SHP77 (cell line): ENCODE results near the gene DMBT1.

Source experiments
- DNase-seq, 2 experiments: peaks; one replicate each; lab custom pipeline; 2025; lab: John Stamatoyannopoulos, UW

Gene DMBT1

DNA sequence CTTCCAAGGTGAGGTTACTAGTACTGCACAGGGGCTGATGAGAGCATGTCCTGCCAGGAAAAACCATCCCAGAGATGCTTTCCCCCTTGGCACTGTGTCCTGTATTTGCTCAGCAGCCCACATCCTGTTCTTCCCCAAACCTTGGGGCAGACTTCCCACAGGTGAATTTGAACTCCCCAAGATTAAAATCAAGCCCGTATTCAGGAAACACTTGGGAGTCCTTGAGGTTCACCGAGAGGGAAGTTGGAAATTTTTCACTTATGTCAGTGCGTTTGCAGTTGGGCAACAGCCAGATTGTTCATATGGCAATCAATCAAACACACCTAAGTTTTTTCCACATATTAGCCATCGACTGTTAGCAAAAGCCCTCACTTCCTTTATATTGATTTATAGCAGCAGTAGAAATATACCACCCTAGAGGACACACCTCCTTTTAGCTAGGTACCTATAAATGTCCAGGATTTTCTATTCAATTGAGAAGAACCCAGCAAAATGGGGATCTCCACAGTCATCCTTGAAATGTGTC lies at the start of gene DMBT1:
Gene DMBT1 (plus strand): TSS at position 476 of the 526 bp plus-strand sequence. CDS start 17 bp downstream, at position 493.
- no peak for DNase-seq

DNA sequence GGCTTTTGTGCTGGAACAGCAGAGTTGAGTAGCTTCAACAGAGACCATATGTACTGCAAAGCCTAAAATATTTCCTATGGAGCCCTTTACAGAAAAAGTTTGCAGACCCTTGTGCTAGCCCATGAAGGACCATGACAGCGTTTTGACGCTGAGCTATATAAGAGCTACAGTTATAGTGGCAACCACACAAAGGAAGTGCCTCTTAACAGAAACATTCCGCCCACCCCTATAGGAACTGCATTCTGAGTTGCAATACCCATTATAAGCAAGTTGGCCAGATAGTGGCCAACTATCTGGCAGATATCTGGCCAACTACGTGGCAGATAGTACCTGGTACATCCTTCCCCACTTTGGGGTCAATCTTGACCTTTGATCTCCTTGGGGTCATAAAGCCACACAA lies 47.5 kb upstream of the DMBT1 start:
- DNase-seq: no peak

DNA sequence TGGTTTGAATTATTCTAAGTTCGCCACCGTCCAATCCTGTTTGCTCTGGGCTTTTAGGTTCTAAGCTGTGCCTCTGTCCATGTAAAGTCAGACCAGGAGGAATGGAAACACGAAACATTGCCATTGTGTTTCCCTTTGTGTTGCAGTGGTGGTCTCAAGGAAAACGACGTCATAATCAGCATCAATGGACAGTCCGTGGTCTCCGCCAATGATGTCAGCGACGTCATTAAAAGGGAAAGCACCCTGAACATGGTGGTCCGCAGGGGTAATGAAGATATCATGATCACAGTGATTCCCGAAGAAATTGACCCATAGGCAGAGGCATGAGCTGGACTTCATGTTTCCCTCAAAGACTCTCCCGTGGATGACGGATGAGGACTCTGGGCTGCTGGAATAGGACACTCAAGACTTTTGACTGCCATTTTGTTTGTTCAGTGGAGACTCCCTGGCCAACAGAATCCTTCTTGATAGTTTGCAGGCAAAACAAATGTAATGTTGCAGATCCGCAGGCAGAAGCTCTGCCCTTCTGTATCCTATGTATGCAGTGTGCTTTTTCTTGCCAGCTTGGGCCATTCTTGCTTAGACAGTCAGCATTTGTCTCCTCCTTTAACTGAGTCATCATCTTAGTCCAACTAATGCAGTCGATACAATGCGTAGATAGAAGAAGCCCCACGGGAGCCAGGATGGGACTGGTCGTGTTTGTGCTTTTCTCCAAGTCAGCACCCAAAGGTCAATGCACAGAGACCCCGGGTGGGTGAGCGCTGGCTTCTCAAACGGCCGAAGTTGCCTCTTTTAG lies 46.3 kb upstream of the DMBT1 start:
- no peak for DNase-seq

DNA sequence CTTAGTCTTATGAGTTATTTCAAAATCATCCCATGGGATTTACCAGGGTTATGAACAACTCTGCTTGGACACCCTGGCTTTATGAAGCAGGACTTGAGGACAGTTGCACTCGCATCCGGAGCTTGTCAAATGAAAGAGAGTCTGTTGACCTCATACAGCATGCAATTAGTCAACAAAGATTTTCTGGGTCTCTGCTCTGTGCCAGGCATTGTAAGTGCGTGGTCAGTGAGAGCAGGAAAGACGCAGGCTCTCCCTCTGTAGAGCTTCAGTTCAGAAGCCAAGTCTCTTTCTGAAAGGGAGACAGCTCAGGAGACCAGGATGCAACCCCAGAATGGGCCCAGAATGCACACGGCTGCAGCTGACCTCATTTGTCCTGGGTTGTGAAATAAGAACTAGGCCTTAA lies 45.5 kb upstream of the DMBT1 start:
- DNase-seq: no peak

DNA sequence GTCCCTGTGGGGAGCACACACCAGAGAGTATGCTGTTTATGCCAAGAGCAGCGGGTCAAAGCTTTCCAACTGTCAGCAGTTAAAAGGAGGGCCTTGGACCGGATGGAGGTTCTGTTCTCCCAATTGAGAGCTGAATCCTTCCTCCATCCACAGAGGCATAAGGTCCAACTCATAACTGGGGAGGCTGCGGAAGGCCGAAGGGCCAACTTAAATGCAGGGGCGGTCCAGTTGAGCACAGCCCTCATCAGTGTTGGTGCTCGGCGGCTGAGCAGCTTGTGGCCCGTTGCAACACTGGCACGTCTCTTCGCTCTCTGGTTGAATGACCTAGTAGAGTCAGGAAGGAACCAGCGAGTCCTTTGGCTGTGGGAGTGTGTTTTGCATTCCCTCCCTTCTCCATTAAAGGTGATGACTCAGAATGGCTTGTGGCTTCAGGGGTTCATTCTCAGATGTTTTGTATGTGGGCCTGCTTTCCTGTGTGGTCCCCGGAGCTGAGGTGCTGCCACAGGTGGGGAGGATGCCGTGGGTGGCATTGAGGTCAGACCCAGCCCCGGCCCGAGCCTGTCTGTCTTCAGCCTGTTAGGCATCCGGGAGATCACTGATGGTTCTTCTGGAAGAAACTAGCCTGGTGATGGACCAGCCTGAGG lies 44.8 kb upstream of the DMBT1 start:
- DNase-seq: no peak

DNA sequence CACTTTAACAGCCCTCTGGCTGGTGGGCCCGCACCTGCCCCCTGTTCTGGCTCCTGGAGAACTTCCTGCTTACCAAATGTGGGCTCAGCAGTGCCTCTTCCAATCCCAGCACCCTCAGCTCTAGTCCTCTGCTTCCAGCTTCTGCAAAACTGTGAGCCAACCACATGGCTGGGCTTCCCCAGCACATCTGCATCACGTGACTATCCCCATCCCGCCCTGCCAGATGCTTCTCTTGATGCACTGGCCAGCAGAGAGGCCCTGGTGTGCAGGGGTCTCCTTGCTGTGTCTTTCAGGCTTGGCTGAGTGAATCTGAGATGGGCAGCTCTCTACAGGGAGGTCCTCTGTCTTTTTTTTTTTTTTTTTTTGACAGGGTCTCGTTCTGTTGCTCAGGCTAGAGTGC lies 43.8 kb upstream of the DMBT1 start:
- DNase-seq: no peak

DNA sequence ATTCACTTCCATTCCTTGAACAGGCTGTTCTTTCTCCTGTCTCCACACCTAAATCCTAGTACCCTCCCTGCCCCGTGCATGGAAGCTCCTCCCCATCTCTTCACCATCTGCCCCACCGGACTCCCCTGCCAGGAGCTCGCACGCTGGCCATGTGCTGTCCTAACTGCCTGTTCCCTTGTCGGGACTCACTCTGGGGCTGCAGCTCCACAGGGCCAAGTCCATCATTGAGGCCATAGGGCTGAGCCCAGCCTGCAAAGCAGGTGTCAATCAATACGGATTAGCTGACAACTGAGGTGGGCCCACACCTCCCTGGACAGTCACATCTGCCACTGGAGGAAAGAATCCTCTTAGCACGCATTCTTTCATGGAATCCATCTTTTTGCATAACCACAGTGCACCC lies 41.4 kb upstream of the DMBT1 start:
- no peak for DNase-seq

DNA sequence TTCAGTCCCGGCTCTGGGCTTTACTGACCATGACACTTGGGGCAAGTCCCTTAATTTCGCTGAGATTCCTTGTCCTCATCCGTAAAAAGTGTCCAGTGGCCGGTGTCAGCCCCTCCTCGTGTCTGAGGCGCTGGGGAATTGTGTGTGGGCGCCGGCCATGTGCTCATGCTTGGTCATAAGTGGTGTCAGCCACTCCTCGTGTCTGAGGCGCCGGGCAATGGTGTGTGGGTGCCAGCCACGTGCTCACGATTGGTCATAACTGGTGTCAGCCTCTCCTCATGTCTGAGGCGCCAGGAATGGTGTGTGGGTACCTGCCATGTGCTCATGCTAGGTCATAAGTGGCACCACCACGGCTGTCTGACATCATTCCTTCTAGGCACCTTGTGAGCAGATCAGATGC lies 40.7 kb upstream of the DMBT1 start:
- DNase-seq: no peak

DNA sequence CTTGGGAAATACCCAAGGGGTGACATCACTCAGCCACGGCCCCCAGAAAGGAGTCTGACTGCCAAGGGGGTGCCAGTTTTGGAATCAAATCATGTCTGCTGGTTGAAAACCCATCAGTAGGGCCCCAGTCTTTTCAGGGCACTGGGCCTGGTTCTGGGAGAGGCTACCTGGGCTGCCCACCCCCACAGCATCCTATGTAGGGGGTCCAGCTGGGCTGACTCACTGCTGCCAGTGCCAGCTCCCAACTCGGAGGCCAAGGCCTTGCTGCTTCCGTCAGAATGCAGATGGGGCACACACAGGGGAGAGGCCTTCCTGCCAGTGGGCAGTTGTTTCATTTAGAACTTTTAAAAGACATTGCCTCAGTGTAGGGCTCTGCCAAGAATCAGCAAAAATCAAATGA lies 39.5 kb upstream of the DMBT1 start:
- DNase-seq: no peak

DNA sequence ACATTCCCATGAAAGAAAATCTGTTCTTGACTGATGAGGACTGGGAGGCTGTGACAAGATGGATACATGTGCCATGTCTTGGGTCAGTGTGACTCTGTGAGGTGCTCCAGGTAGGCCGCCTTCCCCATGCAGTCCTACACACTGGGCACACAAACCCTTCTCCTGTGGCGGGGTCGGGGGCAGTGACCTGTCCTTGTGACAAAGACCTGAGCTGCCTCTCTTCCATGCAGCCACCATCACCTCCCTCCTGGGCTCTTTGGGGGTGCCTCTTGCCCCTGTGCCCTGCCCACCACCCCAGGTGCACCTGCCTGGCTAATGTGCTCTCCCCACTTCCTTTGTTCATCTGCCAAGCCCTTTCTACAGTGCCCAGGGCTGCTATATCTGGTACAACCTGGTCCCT lies 35.7 kb upstream of the DMBT1 start:
- DNase-seq: no peak

DNA sequence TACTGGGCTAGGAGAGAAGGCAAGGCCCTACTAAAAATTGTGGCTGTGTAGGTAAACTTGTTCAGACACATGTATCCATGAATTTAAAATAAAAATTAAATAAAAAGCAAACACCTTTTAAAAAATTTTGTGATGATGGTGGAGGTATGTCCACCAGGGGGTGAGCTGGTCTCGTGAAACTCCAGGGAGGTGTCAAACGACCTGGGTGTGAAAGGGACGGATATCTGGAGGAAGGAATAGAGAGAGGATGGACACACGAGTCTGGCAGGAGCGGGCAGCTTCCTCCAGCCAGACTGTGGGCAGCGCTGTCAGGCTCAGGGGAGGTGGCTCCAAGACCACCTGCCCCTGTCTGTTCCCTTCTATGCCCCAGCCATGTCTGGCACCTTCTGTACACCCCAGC lies 34.8 kb upstream of the DMBT1 start:
- peak in 1 of 2 experiments; percentile 9 for DNase-seq

DNA sequence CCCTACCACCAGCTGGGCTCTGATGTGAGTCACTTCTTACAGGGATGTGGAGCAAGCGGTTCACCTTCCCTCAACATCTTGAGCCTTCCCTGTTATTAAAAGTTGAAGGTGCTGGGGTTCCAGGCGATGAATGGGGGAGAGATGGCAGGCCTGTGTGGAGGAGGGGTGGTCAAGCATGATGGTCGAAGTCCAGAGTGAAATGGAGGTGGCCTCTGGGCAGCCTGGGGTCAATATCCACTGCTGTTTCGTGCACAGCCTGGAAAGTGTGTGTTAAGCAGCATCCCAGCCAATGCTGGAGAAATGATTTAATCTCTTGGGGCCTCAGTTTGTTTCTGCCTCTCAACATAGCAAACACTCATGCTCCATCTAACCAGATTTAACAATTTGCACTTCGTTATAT lies 33.7 kb upstream of the DMBT1 start:
- no peak for DNase-seq

DNA sequence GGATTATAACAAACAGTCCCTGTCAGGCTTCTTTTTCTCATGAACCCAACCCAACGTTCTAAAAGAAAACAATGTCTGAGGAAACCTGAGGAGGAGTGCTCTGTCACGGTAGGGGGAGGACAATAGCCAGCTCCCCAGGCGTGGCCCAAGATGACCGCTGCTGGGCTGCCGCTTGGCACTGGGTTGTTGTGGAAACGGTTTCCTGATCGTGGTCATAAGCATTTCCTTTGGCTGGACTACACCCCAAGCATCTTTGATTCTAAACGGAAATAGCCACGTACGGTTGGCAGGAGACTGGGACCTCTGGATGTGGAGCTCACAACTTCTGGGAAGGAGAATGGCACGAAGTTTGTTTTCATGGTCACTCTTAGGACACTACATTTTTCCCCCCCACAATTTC lies 30.4 kb upstream of the DMBT1 start:
- no peak for DNase-seq

DNA sequence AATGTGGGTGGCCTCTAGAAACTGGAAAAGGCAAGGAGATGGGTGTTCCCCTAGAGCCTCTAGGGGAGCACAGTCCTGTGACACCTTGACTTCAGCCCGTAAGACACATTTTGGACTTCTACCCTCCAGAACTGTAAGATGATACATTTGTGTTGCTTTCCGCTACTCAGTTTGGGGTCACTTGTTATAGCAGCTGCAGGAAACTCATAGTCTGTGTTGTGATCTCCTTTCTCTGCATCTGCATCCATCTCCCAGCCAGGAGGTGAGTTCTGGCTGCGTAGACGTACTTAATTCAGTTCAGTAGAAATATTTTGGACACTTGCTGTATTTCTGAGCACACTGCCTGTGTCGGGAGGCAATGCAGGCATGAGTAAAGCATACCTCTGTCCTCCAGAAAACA lies 29.3 kb upstream of the DMBT1 start:
- DNase-seq: no peak

DNA sequence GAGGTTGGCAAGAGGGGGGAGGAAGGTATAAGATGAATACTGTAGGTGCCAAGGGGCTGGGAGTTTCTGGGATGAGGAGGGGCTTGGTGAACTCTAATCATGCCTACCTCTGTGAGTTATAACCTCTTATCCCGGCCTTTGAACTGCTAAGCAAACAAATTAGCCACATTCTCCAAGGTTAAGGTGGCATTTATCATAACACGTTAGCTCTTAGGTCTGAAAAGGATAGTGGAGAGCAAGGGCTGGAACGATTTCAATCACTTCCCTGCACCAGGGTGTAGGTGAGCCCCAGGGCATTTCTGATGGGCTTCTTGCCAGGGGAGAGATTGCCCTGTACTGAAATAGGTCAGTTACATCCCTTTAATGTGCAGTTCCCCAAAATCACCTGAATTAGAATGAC lies 28.6 kb upstream of the DMBT1 start:
- no peak for DNase-seq

DNA sequence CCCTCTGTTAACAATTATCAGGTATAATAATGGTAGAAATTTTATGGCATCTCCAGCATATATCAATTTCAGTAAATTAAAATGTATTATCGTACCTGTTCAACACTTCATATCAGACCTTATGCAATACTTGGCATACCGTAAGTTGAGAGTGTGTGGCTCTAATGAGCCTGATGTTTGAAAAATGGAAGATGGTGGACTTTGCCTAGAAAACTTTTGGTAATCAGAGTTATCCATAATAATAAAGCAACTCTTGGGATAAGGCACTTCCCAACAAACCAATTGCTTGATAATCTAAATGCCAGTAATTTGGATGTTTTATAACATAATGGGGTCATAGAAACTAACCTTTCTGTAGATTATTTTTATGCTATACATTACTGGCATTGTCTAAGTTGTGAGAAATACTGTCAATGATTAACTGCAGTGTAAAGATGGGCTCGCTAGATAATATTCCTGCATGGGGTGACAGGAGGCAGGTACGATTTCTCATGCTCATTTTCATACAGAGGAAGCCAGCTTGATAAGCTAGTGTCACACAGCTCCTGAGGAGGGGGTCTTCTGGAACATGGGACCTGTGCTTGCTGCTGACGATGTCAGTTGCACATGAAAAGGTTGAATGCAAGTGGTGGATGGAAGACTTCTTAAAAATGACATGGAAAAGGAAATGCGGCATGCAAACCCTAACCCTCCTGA lies 27.8 kb upstream of the DMBT1 start:
- no peak for DNase-seq

DNA sequence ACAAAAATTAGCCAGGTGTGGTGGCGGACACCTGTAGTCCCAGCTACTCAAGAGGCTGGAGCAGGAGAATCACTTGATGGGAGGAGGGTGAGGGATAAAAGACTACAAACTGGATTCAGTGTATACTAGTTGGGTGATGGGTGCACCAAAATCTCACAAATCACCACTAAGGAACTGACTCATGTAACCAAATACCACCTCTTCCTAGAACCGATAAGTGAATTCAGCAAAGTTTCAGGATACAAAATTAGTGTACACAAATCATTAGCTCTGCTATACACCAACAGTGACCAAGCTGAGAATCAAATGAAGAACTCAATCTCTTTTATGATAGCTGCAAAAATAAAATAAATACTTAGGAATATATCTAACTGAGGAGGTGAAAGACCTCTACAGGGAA lies 23.0 kb upstream of the DMBT1 start:
- no peak for DNase-seq

DNA sequence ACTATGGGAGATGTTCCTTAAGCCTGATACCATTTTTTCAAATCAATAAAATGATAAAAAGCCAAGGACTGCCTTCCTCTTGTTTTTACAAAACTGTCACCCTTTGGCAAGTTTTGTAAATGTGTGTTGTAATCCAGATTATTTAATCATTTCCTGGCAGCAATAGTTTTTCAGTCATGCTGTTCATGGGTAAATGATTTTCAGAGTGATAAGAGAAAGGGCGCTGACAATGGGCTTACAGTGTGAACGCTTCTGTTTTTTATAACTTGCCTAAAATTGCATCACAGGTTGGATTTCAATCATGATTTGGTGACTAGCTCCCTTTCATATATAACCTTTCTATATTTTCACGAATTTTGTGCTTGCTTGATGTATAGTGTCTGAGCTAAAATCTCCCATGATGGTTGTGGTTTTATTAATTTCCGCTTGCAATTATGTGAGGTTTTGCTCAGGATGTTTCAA lies 19.0 kb upstream of the DMBT1 start:
- DNase-seq: no peak

DNA sequence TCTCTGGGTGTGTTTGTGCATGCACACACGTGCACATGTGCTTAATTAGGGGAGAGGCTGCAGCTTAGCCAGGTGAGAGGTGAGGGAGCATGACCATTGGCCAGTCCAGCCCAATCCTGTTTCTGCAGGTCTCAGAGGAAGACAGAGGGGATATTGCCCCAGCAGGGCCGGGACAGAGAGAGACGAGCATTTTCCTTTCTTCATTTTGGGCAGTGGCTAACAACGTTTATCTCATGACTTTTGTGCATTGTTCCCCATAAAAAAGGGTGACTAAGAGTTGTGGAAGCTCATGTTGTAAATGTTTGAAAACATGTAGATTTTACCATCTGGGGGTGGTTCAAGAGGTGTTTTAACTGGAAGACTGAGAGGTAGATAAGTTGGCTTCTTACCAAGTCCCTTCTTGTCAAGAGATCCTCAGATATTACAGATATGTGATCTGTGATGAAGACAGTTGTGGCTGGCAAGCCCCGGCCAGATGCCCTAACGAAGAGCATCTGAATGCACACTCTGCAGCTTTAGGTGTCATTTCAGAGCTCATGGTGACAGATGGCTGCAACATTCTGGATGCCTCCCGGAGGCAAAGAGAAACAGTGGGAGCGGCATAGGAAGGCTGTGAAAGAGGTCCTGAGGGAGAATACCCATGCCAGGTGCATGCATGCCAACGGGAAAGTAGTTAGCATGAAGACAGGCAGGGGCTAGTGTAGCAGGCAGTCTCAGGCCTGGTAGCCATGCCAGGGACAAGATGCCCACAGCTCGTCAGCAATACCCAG lies 16.7 kb upstream of the DMBT1 start:
- DNase-seq: no peak

DNA sequence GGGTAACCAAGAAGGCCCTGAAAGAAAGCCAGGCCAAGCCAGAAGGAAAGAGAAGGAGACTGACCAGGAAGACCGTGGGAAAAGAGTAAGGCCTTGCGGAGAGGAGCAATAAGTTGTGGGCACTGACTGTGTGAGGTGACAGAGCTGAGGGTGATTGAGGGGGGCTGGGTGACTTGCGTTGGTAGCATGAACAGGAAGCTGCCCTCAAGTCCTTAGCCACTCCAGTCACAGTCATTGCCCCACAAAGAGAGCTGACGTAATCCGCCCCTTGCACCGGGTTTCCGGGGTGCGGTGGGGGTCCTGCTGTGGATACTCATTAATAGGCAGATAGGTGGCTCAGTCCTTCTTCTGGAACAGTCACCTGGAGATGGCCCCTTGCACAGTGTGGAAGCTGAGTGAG lies 16.1 kb upstream of the DMBT1 start:
- DNase-seq: no peak

DNA sequence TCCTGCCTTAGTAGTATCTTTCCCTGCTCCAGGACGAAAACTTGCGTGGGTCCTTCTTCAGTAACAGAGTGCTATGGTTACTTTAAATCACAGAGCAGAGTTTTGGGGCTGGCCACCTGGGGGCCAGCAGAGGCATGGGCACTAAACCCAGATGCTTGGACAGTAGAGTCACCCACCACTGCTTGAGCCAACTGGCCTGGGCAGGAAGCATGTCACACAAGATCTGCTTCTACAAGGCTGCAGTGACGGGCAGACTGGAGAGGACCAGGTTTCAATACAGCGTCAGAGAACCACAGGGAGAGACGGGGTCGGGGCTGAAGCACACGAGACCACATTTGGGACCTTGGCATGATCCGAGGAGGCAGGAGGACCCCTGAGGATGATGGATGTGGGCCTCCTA lies 14.3 kb upstream of the DMBT1 start:
- DNase-seq: no peak
